C4-2B (cell line): Measurements from ENCODE around the gene RELN.

Experiments
- ZFX ChIP-seq: fragments of 450-650 bp; IDR thresholded peaks from 2 replicates; pipeline ENCODE4 v1.6.1; 2017
- TF ChIP-seq, protein P1 (sequence below): fragments of 450-650 bp; conservative IDR thresholded peaks from 2 replicates; pipeline ENCODE4 v1.5.1; 2017; ENCODE audit warnings: mild to moderate bottlenecking

DNA sequence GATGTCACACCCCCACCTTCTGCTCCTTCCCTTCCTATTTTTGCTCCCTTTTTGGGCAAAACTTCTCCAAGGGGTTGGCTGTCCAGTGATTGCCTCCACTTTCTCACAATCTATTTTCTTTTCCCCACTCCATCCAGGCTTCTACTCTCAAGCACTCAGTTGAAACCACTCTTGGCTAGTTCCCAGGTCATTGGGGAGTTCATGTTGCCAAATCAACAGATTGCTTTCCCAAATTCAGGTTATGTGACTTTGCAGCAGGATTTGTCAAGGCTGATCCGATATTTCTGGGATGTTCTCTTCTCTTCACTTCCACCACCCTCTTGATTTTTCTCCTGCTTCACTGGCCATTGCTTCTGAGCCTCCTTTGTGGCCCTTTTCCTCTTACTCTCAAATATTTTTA is 284.8 kb downstream of the RELN start:
- TF ChIP-seq, protein P1, sequence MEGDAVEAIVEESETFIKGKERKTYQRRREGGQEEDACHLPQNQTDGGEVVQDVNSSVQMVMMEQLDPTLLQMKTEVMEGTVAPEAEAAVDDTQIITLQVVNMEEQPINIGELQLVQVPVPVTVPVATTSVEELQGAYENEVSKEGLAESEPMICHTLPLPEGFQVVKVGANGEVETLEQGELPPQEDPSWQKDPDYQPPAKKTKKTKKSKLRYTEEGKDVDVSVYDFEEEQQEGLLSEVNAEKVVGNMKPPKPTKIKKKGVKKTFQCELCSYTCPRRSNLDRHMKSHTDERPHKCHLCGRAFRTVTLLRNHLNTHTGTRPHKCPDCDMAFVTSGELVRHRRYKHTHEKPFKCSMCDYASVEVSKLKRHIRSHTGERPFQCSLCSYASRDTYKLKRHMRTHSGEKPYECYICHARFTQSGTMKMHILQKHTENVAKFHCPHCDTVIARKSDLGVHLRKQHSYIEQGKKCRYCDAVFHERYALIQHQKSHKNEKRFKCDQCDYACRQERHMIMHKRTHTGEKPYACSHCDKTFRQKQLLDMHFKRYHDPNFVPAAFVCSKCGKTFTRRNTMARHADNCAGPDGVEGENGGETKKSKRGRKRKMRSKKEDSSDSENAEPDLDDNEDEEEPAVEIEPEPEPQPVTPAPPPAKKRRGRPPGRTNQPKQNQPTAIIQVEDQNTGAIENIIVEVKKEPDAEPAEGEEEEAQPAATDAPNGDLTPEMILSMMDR = no peak
- TF ChIP-seq ZFX = no peak
